ENCODE data around the gene CRTAC1.
A peak's percentile ranks its signal among the peaks of the same experiment; 100 is the strongest.

CRTAC1 gene

DNA sequence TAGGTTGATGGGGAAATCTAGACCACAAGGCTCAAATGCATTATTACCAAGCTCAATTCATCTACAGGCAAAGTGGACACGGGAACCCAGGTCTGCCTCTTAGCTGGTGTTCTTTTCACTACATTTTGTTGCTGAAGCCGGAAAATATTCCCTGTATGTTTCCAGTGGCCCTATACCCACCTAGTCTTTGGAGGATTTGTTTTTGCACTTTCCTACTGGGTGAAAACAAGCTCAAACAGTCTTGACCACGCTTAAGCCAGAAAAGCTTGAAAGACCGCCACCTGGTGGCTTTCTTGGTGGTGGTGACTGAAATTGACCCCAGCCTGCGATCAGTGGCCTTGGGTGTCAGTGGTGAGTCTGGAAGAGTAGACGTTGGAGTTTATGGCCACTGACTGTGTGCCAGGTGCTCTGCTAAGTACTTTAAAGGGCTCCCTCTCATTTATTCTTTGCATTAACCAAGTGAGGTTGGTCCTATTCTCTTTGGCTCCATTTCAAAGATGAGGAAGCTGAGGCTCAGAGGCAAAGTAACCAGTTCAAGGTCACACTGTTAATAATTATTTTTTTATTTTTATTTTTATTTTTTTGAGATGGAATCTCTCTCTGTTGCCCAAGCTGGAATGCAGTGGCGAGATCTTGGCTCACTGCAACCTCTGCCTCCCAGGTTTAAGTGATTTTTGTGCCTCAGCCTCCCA lies 11.1 kb upstream of the CRTAC1 start:
- no peaks in the 10 kb centered on the region for H3K36me3 ChIP-seq (ENCODE audit: insufficient read depth, low read length)
- H3K9me3 ChIP-seq (ENCODE audit: control insufficient read depth, insufficient read depth, low read length) = no peaks in the 10 kb centered on the region
- H3K4me1 ChIP-seq (ENCODE audit: insufficient read depth, low read length) = 0 out of 2 replicates have a peak, but pooled peaks cover 3% of the 10 kb centered on the region
- H3K9ac ChIP-seq (ENCODE audit: low read depth, low read length) = no peak overlapping the region

DNA sequence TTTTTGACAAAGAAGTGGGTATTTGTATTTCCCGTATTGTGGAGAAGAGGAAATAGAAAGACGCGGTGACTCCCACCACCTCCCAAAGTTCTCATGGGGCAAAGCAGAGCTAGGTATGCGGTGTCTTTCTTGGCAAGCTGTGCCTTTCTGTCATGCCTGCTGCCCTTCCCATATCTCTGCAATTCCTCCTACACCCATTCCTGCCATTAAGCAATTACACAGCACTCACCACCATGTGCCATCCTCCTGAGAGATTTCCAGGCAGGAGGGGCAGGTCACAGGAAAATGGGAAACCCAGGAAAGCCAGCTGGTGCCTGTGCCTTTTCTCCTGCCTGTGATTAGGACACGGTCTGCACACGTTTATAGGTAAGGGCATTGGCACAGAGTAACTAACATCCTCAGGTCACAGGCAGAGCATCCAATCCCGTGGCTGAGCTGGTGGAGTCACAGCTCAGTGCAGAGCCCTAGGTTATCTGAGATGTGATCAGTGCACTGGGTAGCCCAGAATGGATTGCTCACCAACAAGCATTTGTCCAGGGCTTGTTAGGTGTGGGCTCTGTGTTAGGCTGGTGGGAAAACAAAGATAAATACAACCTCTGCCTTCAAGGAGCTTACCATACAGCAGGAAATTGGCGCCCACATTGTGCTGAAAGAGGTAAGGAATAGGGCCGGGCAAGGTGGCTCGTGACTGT lies 9.4 kb upstream of the CRTAC1 start:
- Histone ChIP-seq H3K4me1 (ENCODE audit: insufficient read depth, low read length) (0 out of 2 replicates have a peak, but pooled peaks cover 3% of the 10 kb centered on the region), H3K9me3 (ENCODE audit: control insufficient read depth, insufficient read depth, low read length) (no peaks in the 10 kb centered on the region), H3K36me3 (ENCODE audit: insufficient read depth, low read length) (no peaks in the 10 kb centered on the region), H3K9ac (ENCODE audit: low read depth, low read length) (no peak overlapping the region)

DNA sequence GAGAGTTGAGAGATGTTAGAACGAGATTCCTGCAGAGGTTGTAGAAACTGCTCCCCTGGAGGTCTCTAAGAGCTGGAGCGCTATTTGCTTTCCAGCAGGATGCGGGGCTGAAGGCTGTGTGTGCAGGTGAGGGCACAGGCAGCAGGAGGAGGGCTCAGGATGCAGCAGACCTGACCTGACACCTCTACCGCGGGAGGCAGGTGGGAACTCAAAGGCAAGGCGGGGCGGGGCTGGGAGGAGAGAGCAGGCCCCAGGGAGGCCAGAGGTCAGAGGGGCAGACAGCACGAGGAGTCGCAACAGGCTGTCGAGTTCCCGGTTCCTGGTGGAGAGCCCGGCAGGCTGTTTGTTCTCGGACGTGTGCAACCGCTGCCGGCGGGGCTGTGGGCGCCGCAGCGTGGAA lies 7.9 kb upstream of the CRTAC1 start:
- no peak overlapping the region for H3K9ac ChIP-seq (ENCODE audit: low read depth, low read length)
- 0 out of 2 replicates have a peak, but pooled peaks cover 3% of the 10 kb centered on the region for H3K4me1 ChIP-seq (ENCODE audit: insufficient read depth, low read length)
- H3K9me3 ChIP-seq (ENCODE audit: control insufficient read depth, insufficient read depth, low read length) = no peaks in the 10 kb centered on the region
- H3K36me3 ChIP-seq (ENCODE audit: insufficient read depth, low read length) = no peaks in the 10 kb centered on the region

- H3K9me3 ChIP-seq (ENCODE audit: control insufficient read depth, insufficient read depth, low read length) = no peaks in the 10 kb centered on the region
- H3K36me3 ChIP-seq (ENCODE audit: insufficient read depth, low read length) = no peaks in the 10 kb centered on the region
- 0 out of 2 replicates have a peak, but pooled peaks cover 3% of the 10 kb centered on the region for H3K4me1 ChIP-seq (ENCODE audit: insufficient read depth, low read length)
- no peak overlapping the region for H3K9ac ChIP-seq (ENCODE audit: low read depth, low read length)
Measured at GRCh38 chr10:98035599-98035998, 5.2 kb upstream of the CRTAC1 start.

DNA sequence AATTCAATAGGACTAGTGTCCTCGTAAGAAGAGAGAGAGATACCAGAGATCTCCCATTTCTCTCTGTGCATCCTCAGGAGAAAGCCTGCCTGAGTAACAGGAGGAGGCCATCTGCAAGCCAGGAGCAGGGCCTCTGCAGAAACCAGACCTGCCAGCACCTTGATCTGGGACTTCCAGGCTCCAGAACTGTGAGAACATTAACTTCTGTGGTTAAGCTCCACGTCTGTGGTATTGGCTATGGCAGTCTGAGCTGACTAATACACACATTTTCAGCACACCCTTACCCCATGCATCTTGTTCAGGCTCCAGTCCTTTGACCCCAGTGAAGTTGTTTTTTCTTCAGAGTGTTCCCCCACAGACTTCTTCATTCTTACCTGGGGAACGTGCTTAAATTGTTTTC lies 3.1 kb upstream of the CRTAC1 start:
- Histone ChIP-seq H3K9ac (ENCODE audit: low read depth, low read length) (no peak overlapping the region), H3K4me1 (ENCODE audit: insufficient read depth, low read length) (0 out of 2 replicates have a peak, but pooled peaks cover 3% of the 10 kb centered on the region), H3K36me3 (ENCODE audit: insufficient read depth, low read length) (no peaks in the 10 kb centered on the region), H3K9me3 (ENCODE audit: control insufficient read depth, insufficient read depth, low read length) (no peaks in the 10 kb centered on the region)

DNA sequence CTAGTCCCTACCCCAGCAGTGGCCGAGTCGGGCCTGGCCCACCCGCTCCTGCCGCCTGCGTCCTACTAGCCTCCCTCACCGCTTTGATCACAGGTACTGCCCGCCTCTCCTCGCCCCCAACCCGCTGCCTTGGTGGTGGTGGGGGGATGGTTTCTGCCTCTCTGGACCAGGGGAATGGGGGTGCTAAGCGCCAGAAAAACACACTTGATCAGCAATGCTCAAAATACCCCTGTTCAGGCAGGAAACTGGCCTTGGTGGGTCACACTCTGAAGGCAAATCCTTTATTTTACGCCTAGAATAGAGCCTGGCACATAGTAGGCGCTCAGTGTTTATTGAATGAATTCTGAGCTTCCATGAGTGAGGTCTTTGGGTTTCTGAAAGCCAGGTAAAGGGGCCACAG lies 1.0 kb upstream of the CRTAC1 start:
- Histone ChIP-seq H3K4me1 (ENCODE audit: insufficient read depth, low read length) (no peaks in the 10 kb centered on the region), H3K36me3 (ENCODE audit: insufficient read depth, low read length) (no peaks in the 10 kb centered on the region), H3K9ac (ENCODE audit: low read depth, low read length) (peak overlapping the region; percentile 63), H3K9me3 (ENCODE audit: control insufficient read depth, insufficient read depth, low read length) (no peaks in the 10 kb centered on the region)

DNA sequence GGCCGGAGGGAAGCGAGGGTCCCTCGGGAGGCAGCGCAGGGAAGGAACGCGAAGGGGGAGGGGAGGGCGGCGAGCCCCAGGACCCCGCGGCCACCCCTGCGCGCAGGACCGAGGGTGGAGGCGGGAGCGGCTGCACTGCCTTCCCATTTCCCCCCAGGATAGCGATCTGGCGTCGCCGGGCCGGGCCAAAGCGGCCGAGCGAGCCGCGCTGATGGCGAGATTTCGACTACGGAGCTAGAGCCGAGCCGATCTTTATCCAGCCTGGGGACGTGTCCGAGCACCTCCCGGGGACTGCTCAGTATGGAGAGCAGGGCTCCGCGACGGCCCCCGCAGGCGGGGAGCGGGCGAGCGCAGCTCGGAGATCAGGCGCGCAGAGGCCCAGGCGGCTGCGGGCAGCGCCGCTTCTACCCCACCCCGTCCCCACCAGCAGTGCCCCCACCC lies 590 bp upstream of the CRTAC1 start:
- H3K36me3 ChIP-seq (ENCODE audit: insufficient read depth, low read length) = no peaks in the 10 kb centered on the region
- peak overlapping the region; percentile 63 for H3K9ac ChIP-seq (ENCODE audit: low read depth, low read length)
- no peaks in the 10 kb centered on the region for H3K9me3 ChIP-seq (ENCODE audit: control insufficient read depth, insufficient read depth, low read length)
- no peaks in the 10 kb centered on the region for H3K4me1 ChIP-seq (ENCODE audit: insufficient read depth, low read length)

- H3K36me3 ChIP-seq (ENCODE audit: insufficient read depth, low read length) = no peaks in the 10 kb centered on the region
- H3K9ac ChIP-seq (ENCODE audit: low read depth, low read length) = peak overlapping the region; percentile 63; the same call in 1 of the 2 replicates
- no peaks in the 10 kb centered on the region for H3K9me3 ChIP-seq (ENCODE audit: control insufficient read depth, insufficient read depth, low read length)
- no peaks in the 10 kb centered on the region for H3K4me1 ChIP-seq (ENCODE audit: insufficient read depth, low read length)
Measured at GRCh38 chr10:98029149-98030092, 1.0 kb downstream of the CRTAC1 start.

- Histone ChIP-seq H3K9me3 (ENCODE audit: control insufficient read depth, insufficient read depth, low read length) (no peaks in the 10 kb centered on the region), H3K36me3 (ENCODE audit: insufficient read depth, low read length) (no peaks in the 10 kb centered on the region), H3K4me1 (ENCODE audit: insufficient read depth, low read length) (no peaks in the 10 kb centered on the region), H3K9ac (ENCODE audit: low read depth, low read length) (no peak overlapping the region)
Measured at GRCh38 chr10:98028168-98028770, 2.2 kb downstream of the CRTAC1 start.

- Histone ChIP-seq H3K4me1 (ENCODE audit: insufficient read depth, low read length) (no peaks in the 10 kb centered on the region), H3K9me3 (ENCODE audit: control insufficient read depth, insufficient read depth, low read length) (no peaks in the 10 kb centered on the region), H3K9ac (ENCODE audit: low read depth, low read length) (no peak overlapping the region), H3K36me3 (ENCODE audit: insufficient read depth, low read length) (no peaks in the 10 kb centered on the region)
Measured at GRCh38 chr10:98023024-98023423, 7.4 kb downstream of the CRTAC1 start.

DNA sequence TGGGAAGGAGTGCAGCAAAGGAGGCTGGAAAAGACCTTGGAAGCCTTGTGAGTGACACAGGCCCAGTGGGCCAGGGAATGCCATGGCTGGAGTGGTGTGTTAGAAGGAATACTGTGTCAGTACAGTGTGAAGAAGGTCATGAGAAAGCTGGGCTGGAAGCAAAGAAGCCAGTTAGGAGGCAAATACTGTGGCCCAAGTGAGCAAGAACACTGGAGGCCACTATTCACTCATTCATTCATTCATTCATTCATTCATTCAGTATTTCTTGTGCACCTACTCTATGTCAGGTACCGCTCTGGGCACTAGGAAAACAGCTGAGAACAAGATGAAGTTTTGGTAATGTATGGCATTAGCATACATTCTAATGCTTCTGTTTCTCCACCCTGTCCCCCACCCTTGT lies 9.6 kb downstream of the CRTAC1 start:
- no peaks in the 10 kb centered on the region for H3K4me1 ChIP-seq (ENCODE audit: insufficient read depth, low read length)
- no peaks in the 10 kb centered on the region for H3K9me3 ChIP-seq (ENCODE audit: control insufficient read depth, insufficient read depth, low read length)
- H3K9ac ChIP-seq (ENCODE audit: low read depth, low read length) = no peak overlapping the region

DNA sequence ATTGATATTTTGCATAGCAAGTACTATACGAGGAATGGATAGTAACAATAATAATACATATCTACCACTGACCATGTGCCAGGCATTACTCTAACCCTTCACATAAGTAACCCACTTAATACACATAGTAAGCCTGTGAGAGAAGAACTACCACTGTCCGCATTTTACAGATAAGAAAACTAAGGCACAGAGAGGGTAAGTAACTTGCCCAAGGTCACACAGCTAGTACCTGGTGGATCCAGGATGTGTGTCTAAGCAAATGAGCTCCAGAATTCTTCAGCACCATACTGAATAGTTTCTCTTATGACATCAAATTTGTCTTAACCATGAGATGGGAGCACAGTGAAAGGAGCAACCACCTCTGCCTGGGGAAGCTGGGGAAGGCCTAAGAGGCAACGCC lies 10.2 kb downstream of the CRTAC1 start:
- no peaks in the 10 kb centered on the region for H3K9me3 ChIP-seq (ENCODE audit: control insufficient read depth, insufficient read depth, low read length)
- H3K9ac ChIP-seq (ENCODE audit: low read depth, low read length) = no peak overlapping the region
- no peaks in the 10 kb centered on the region for H3K4me1 ChIP-seq (ENCODE audit: insufficient read depth, low read length)
- no peaks in the 10 kb centered on the region for H3K36me3 ChIP-seq (ENCODE audit: insufficient read depth, low read length)

More for the DNA sequence above, 9.6 kb downstream of the CRTAC1 start:
- H3K36me3 ChIP-seq (ENCODE audit: insufficient read depth, low read length) = no peaks in the 10 kb centered on the region

- H3K4me1 ChIP-seq (ENCODE audit: insufficient read depth, low read length) = no peaks in the 10 kb centered on the region
- H3K9me3 ChIP-seq (ENCODE audit: control insufficient read depth, insufficient read depth, low read length) = no peaks in the 10 kb centered on the region
- no peak overlapping the region for H3K9ac ChIP-seq (ENCODE audit: low read depth, low read length)
- H3K36me3 ChIP-seq (ENCODE audit: insufficient read depth, low read length) = no peaks in the 10 kb centered on the region
Measured at GRCh38 chr10:98019784-98020183, 10.6 kb downstream of the CRTAC1 start.
